Left hindlimb (tissue), 1 donor: ENCODE results near the gene FMN2.

Experiments used
- DNase-seq: peaks from one replicate; pipeline ENCODE4 v3.0.0-alpha.2; 2018

Gene FMN2

GRCh38 chr1:240457203-240457602 is 365.5 kb downstream of the FMN2 start:
- no peak for DNase-seq

DNA sequence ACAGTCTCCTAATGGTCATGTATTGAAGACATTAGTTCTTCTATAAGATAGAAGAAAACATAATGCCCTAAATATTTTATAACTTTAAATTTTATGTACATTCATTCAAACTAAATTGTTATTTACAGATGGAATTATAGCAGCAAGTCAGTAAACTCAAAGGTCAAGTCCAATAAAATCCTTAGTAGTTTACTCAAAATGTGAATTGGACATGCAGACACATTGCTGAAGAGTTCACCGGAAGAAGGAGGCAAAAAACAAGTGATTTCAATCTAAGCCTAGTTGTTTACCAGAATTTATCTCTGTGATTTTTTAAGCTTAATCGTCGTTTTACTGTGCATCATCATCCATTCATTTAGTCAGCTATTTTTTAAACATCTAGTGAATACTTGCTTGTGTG is 370.6 kb downstream of the FMN2 start:
- no peak for DNase-seq

DNA sequence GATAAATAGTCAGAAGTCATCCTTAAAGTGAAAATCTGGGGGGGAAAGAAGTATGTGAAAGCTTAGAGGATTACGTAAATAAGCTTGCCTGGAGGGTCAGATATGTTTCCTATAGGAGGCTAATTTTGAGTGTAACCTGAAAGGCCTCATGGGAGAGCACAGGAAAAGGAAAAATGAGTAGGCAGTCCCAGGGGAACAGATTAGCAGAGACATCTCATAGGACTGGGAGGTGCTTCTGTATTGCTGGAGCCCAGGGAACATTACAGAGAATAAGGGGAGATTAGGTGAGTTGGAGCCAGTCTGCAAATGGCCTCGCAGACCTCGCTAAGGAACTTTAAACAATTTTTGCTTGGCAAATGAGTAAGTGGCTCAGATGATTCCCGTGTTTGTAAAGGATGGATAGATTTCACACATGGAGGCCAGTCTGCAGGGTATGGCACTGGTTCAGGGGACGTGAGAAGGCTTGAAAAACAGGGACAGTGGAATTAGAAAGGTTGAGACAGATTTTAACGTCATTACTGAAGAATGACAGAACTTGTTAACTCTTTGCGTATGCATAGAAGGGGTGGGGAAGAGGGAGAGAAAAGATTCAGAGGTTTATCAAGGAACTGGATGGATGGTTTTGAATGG is 371.2 kb downstream of the FMN2 start:
- no peak for DNase-seq

DNA sequence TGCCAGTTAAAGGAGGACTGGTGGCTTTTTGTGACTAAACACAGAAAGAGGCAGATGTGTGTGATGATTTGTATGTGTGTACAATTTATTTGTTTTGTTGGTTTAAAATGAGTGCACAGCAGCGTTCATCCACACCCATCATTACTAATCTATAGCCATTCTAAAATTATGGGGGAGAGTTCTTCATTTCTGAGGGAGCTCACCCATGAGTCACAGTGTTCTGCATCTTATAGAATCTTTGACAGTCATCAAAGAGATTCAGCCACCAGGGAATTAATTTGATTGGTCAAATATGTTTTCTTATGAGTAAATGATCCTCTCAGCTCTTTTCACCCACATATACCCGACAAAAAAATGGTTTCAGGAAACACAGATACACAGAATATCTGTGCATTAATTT is 372.4 kb downstream of the FMN2 start:
- DNase-seq = no peak

DNA sequence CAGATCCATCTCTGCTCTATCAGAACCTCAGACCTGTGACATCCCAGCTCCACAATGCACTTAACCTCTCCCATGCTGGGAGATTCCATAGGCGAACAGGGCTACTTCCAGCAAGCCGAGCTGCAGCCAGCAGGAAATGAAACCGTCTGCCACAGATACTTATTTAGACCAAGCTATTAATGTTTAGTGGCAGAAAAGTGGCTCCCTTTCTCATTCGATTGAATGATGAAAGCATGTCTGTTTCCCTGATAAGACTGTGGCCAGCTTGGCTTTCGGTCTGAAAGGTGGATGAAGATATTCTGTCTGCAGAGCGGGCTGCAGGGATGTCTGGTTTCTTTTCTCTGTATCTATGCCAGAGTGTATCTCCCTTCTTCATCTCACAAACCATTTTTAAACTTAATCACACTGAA is 373.9 kb downstream of the FMN2 start:
- no peak for DNase-seq

DNA sequence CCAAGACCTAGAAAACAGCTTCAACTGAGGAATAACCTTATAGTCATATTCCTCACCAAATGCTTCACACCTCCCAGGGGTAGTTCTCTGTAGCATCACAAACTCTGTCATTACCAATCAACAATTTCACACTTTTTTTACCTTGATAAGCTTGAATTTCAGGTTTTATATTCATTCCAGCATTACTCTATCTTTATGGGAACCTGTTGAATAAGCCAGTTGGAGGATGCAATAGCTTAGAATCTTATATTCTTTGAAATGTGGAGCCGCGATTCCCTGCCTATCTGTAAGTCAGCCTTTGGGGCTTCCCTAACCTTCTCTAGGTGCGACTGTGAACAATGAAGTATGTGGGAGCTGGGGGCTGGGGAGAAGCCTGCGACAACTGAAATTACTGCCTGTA is 374.8 kb downstream of the FMN2 start:
- DNase-seq = no peak

GRCh38 chr1:240467895-240468294 is 376.2 kb downstream of the FMN2 start:
- no peak for DNase-seq

- DNase-seq = no peak
Measured at GRCh38 chr1:240468656-240469055, 377.0 kb downstream of the FMN2 start.

GRCh38 chr1:240474133-240474614 is 382.5 kb downstream of the FMN2 start:
- DNase-seq = no peak

GRCh38 chr1:240475832-240476231 is 384.1 kb downstream of the FMN2 start:
- no peak for DNase-seq

GRCh38 chr1:240478536-240478935 is 386.9 kb downstream of the FMN2 start:
- no peak for DNase-seq

DNA sequence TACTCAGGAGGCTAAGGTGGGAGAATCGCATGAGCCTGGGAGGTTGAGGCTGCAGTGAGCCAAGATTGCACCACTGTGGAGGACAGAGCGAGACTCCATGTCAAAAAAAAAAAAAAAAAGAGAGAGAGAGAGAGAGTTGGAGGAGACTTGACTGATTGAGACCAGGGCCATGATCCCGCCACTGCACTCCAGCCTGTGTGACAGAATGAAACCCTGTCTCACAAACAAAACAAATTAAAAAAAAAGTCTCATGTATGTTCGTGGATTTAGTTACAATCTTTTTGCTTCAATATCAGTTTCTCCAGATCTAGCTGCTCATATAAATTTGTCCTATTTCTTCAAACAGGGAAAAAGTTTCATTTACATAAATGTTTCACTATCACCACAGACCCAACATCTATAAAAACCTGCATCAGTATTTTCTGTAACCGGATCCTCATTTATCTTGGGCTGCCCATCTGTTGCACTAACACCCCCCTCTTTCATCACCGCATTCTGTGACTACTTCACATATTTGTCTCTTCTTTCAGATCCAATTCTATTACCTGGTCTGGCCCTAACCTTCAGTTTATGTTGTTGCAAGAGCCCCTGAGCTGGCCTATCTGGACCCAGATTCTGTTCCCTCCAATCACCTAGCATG is 393.2 kb downstream of the FMN2 start:
- DNase-seq = no peak

DNA sequence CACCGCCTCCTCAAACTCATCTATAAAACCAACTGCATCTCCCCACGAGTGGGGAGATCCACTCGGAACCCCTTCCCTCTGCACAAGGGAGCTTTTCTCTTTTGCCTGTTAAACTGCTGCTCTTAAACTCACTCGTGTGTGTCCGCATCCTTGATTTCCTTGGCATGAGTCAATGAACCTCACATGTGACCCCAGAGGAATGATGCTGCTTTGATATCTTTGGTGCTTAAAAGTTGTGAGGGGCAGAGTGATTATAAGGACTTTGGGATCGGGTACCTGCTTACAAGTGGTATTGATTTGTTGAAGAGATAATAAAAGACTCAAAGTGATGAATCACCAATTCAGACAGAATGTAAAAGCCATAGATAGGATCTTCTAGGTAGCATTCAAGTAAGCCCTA is 394.9 kb downstream of the FMN2 start:
- DNase-seq = no peak

GRCh38 chr1:240487493-240487892 is 395.8 kb downstream of the FMN2 start:
- no peak for DNase-seq

DNA sequence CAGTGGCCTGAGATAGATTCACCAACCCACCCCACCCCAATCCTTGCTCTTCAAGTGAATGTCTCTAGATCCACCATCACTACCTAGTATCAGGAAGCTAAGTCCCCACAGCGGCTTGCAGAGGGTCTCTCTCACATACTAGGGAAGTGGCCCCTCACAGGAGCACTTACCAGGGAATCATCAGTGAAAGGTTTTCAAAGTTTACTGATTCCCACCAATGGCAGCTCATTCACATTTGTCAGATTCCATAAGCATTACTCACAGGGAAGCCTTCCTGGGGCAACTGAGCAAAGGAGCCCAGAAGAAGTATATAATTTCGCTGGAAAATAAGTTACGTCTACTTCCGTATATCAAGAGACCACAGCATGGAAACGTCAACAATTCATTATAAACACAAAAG is 399.5 kb downstream of the FMN2 start:
- DNase-seq = no peak

GRCh38 chr1:240491796-240492195 is 400.1 kb downstream of the FMN2 start:
- no peak for DNase-seq

DNA sequence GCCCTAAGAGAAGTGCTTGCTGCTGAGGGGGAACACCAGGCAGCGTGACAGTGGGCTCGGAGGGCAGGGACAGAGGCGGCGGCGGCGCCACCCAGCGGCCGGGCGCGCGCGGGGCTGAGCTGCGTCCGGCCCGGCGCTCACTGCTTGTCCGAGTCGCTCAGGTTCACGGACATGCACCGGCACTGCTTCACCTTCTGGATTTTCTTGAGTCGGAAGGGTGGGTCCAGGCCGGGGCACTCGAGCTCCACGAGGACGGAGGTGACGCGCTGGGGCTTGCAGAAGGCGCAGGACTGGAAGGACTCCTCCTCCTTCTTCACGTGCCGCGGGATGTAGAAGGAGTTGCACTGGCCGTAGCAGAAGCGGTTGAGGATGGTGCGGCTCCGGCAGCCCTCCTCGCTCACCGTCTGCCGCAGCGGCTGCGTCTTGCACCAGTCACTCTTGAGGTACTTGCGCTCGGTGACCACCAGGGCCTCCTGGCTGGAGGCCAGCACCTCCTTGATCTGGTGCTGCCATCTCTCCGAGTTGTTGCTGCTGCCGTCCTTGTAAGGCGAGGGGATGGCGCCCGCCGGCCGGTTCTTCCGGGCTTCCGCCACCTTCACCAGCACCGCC is 401.3 kb downstream of the FMN2 start:
- no peak for DNase-seq

DNA sequence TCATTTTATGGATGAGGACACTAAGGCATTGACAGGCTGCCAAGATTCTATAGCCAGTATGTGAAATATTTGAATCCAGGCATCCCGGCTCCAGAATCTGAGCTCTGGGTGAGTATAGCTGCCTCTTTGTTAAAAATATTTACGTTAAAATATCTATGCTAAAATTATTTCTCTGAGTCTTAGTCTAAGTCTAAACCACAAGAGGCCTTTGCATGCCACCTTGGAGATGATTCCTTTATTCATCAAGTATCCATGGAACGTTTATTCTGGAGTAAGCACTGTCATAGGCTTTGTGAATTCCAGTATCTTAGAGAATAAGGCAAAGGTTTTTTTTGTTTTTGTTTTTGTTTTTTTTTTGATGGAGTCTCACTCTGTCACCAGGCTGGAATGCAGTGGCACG is 403.9 kb downstream of the FMN2 start:
- DNase-seq = no peak

GRCh38 chr1:240496356-240496755 is 404.7 kb downstream of the FMN2 start:
- DNase-seq = no peak

DNA sequence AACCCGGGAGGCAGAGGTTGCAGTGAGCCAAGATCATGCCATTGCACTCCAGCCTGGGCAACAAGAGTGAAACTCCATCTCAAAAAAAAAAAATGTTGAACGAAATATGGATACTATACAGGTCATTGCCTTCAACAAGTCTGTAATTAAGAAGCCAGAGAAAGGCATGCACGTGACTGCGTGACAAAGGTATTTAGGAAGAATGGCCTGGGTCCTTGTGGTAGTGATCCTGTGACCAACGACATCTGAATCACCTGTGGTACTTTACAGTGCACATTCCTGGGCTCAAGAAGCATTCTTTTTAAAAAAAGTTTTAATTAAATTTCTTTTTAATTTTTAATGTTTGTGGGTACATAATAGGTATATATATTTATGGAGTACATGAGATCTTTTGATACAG is 405.3 kb downstream of the FMN2 start:
- DNase-seq = no peak

DNA sequence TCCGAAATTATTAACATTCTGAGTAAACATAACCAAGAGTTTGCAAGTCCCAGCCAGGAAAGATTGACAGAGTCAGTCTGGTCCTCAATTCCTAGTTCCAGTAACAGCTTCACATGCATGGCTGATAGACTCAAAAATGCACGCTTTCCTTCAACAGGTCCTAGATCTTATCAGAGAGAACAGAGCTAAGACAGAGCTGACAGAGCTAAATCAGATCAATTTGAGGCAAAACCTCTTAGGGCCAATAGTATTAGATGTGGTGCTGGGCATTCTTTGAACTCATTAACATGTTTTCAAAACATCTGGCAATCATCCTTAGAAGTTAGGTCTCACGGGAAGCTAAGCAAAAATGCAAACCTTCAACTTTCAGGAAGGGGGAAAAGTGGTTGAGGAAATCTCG is 406.2 kb downstream of the FMN2 start:
- no peak for DNase-seq

DNA sequence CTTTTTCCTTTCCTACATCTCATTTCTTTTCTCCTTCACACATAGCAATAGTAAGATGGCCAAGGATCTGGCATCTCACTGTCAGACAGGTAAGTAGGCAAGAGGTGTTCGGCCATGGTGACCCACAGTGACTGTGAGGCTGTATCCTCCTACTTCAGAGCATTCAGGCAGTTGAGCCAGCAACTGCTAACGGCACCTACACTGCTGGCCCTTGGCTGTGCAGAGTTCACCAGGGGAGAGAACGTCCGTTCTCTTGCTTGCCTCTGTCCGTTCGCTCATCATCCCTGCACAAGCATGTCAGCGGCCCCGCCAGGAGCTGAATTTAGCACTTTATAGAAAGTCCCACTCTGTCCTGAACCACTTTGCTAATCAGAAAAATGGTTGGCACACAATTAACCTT is 406.7 kb downstream of the FMN2 start:
- no peak for DNase-seq

GRCh38 chr1:240499012-240499411 is 407.3 kb downstream of the FMN2 start:
- DNase-seq = no peak

GRCh38 chr1:240500647-240501046 is 409.0 kb downstream of the FMN2 start:
- no peak for DNase-seq

DNA sequence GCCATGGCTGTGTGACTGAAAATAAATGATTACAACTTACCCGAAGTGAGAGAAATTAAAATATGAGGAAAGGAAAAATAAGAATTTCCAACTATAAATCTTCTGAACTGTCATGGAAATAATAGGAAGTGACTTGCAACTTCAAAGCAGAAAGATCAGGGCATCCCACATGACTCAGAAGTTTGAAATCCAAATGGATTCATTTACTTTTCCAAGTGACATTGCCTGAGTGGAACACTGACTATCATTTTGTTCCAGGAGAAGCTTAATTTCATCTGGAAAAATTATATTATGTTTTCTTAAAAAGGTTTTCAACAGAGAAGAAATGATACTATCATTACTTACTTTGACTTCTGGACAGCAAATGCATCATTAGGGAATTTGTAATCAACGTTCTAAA is 409.4 kb downstream of the FMN2 start:
- DNase-seq = no peak
